Measurements from ENCODE around the gene RALGDS.

The RALGDS gene

GRCh38 chr9:133115604-133116345 lies 5.3 kb downstream of the RALGDS start:
- WGBS: 88% methylated on average over 32 of the region's 32 CpGs
- H3K27ac ChIP-seq (ENCODE audit: low read depth, low read length): no peak overlapping the region
- no peak overlapping the region for H3K4me3 ChIP-seq (ENCODE audit: low read length)

GRCh38 chr9:133114886-133115603 lies 6.0 kb downstream of the RALGDS start:
- H3K9me3 ChIP-seq (ENCODE audit: insufficient read depth, low read depth, low read length): no peaks in the 10 kb centered on the region
- peaks cover 20% of the 10 kb centered on the region for H3K27me3 ChIP-seq (ENCODE audit: insufficient read depth, low read length)
- H3K36me3 ChIP-seq (ENCODE audit: insufficient read depth, low read length): peaks cover 3% of the 10 kb centered on the region
- H3K4me1 ChIP-seq (ENCODE audit: insufficient read depth, low read length): peaks cover 13% of the 10 kb centered on the region; the same call in 1 of the 2 replicates
- no peak overlapping the region; the same call in 1 of the 2 replicates for H3K9ac ChIP-seq (ENCODE audit: low read depth, low read length)
- WGBS: 89% methylated on average over 19 of the region's 19 CpGs
- H3K4me3 ChIP-seq (ENCODE audit: low read length): no peak overlapping the region
- H3K27ac ChIP-seq (ENCODE audit: low read depth, low read length): no peak overlapping the region

More at GRCh38 chr9:133115604-133116345, 5.3 kb downstream of the RALGDS start:
- peaks cover 21% of the 10 kb centered on the region for H3K27me3 ChIP-seq (ENCODE audit: insufficient read depth, low read length)
- H3K4me1 ChIP-seq (ENCODE audit: insufficient read depth, low read length): peaks cover 14% of the 10 kb centered on the region; the same call in 1 of the 2 replicates
- H3K9ac ChIP-seq (ENCODE audit: low read depth, low read length): no peak overlapping the region
- H3K9me3 ChIP-seq (ENCODE audit: insufficient read depth, low read depth, low read length): no peaks in the 10 kb centered on the region
- H3K36me3 ChIP-seq (ENCODE audit: insufficient read depth, low read length): peaks cover 2% of the 10 kb centered on the region; the same call in 1 of the 2 replicates

GRCh38 chr9:133113949-133114885 lies 6.8 kb downstream of the RALGDS start:
- 80% methylated on average over 20 of the region's 20 CpGs for WGBS
- H3K27ac ChIP-seq (ENCODE audit: low read depth, low read length): no peak overlapping the region

GRCh38 chr9:133113163-133113948 lies 7.7 kb downstream of the RALGDS start:
- Histone ChIP-seq H3K36me3 (ENCODE audit: insufficient read depth, low read length) (peaks cover 15% of the 10 kb centered on the region), H3K4me3 (ENCODE audit: low read length) (no peak overlapping the region), H3K9me3 (ENCODE audit: insufficient read depth, low read depth, low read length) (no peaks in the 10 kb centered on the region), H3K27ac (ENCODE audit: low read depth, low read length) (no peak overlapping the region), H3K4me1 (ENCODE audit: insufficient read depth, low read length) (no peaks in the 10 kb centered on the region), H3K27me3 (ENCODE audit: insufficient read depth, low read length) (peaks cover 4% of the 10 kb centered on the region; the same call in 1 of the 2 replicates), H3K9ac (ENCODE audit: low read depth, low read length) (no peak overlapping the region)
- 91% methylated on average over 19 of the region's 19 CpGs for WGBS

More at GRCh38 chr9:133113949-133114885, 6.8 kb downstream of the RALGDS start:
- Histone ChIP-seq H3K4me1 (ENCODE audit: insufficient read depth, low read length) (peaks cover 7% of the 10 kb centered on the region; the same call in 1 of the 2 replicates), H3K4me3 (ENCODE audit: low read length) (no peak overlapping the region), H3K9me3 (ENCODE audit: insufficient read depth, low read depth, low read length) (no peaks in the 10 kb centered on the region), H3K27me3 (ENCODE audit: insufficient read depth, low read length) (peaks cover 12% of the 10 kb centered on the region), H3K36me3 (ENCODE audit: insufficient read depth, low read length) (peaks cover 11% of the 10 kb centered on the region), H3K9ac (ENCODE audit: low read depth, low read length) (no peak overlapping the region; the same call in 1 of the 2 replicates)

GRCh38 chr9:133112663-133113026 lies 8.4 kb downstream of the RALGDS start:
- Histone ChIP-seq H3K9me3 (ENCODE audit: insufficient read depth, low read depth, low read length) (no peaks in the 10 kb centered on the region), H3K4me3 (ENCODE audit: low read length) (no peak overlapping the region), H3K9ac (ENCODE audit: low read depth, low read length) (no peak overlapping the region), H3K27ac (ENCODE audit: low read depth, low read length) (no peak overlapping the region), H3K36me3 (ENCODE audit: insufficient read depth, low read length) (peaks cover 22% of the 10 kb centered on the region), H3K27me3 (ENCODE audit: insufficient read depth, low read length) (no peaks in the 10 kb centered on the region), H3K4me1 (ENCODE audit: insufficient read depth, low read length) (no peaks in the 10 kb centered on the region)
- 92% methylated on average over 7 of the region's 7 CpGs for WGBS

GRCh38 chr9:133111808-133112662 lies 9.0 kb downstream of the RALGDS start:
- Histone ChIP-seq H3K27me3 (ENCODE audit: insufficient read depth, low read length) (no peaks in the 10 kb centered on the region), H3K36me3 (ENCODE audit: insufficient read depth, low read length) (peaks cover 28% of the 10 kb centered on the region), H3K27ac (ENCODE audit: low read depth, low read length) (no peak overlapping the region), H3K4me1 (ENCODE audit: insufficient read depth, low read length) (no peaks in the 10 kb centered on the region), H3K9me3 (ENCODE audit: insufficient read depth, low read depth, low read length) (no peaks in the 10 kb centered on the region), H3K9ac (ENCODE audit: low read depth, low read length) (no peak overlapping the region), H3K4me3 (ENCODE audit: low read length) (no peak overlapping the region)
- WGBS: 92% methylated on average over 30 of the region's 30 CpGs

- Histone ChIP-seq H3K9ac (ENCODE audit: low read depth, low read length) (no peak overlapping the region), H3K27ac (ENCODE audit: low read depth, low read length) (no peak overlapping the region), H3K4me1 (ENCODE audit: insufficient read depth, low read length) (no peaks in the 10 kb centered on the region), H3K9me3 (ENCODE audit: insufficient read depth, low read depth, low read length) (no peaks in the 10 kb centered on the region), H3K27me3 (ENCODE audit: insufficient read depth, low read length) (no peaks in the 10 kb centered on the region), H3K4me3 (ENCODE audit: low read length) (no peak overlapping the region), H3K36me3 (ENCODE audit: insufficient read depth, low read length) (peaks cover 40% of the 10 kb centered on the region)
- WGBS: 84% methylated on average over 18 of the region's 18 CpGs
These were observed 10.9 kb downstream of the RALGDS start for GRCh38 chr9:133109931-133110650.

GRCh38 chr9:133108794-133109641 lies 12.0 kb downstream of the RALGDS start:
- Histone ChIP-seq H3K9me3 (ENCODE audit: insufficient read depth, low read depth, low read length) (no peaks in the 10 kb centered on the region), H3K4me3 (ENCODE audit: low read length) (no peak overlapping the region), H3K27ac (ENCODE audit: low read depth, low read length) (no peak overlapping the region), H3K4me1 (ENCODE audit: insufficient read depth, low read length) (no peaks in the 10 kb centered on the region), H3K27me3 (ENCODE audit: insufficient read depth, low read length) (no peaks in the 10 kb centered on the region), H3K9ac (ENCODE audit: low read depth, low read length) (no peak overlapping the region), H3K36me3 (ENCODE audit: insufficient read depth, low read length) (peaks cover 40% of the 10 kb centered on the region)
- 92% methylated on average over 19 of the region's 19 CpGs for WGBS

All from HUES64 (cell line).